ENCODE measurements around the gene SLC38A10. TPM values are rescaled to one million over a fixed set of nuclear protein-coding genes. Genes with fewer than 3 reads are reported as not detected.

The SLC38A10 gene
- total RNA-seq, 3 donors from 2014 or later (not counting 1 experiment from before 2014, with no cell fraction given): 72.2 to 104 (median 90.5) TPM

GRCh38 chr17:81245665-81246342, 49.3 kb downstream of the SLC38A10 start:
- H3K36me3 ChIP-seq (ENCODE audit: control insufficient read depth, insufficient read depth, low read length): peaks cover 13% of the 10 kb centered on the region
- H3K36me3 Mint-ChIP-seq: no peaks in the 10 kb centered on the region
- ATAC-seq: no peak

GRCh38 chr17:81245024-81245664, 50.0 kb downstream of the SLC38A10 start:
- Histone ChIP-seq H3K9me3 (ENCODE audit: control insufficient read depth, insufficient read depth, low read length) (no peaks in the 10 kb centered on the region), H3K36me3 (ENCODE audit: control insufficient read depth, insufficient read depth, low read length) (peaks cover 8% of the 10 kb centered on the region), H3K4me1 (ENCODE audit: control insufficient read depth, insufficient read depth, low read length) (peaks cover 22% of the 10 kb centered on the region), H3K4me3 (ENCODE audit: low read length) (no peak overlapping the region), H3K27me3 (ENCODE audit: control insufficient read depth, insufficient read depth, low read length) (no peaks in the 10 kb centered on the region), H3K27ac (ENCODE audit: low read length) (no peak overlapping the region)
- no peak for TF ChIP-seq CTCF (IDR thresholded peaks at IDR 0.05)
- 84% methylated on average over 25 of the region's 25 CpGs for WGBS (ENCODE audit: insufficient coverage)
- Mint-ChIP-seq H3K27ac (no peak overlapping the region), H3K4me3 (peak overlapping the region; percentile 2), H3K4me1 (peaks cover 18 to 19% of the 10 kb centered on the region in 2 donors), H3K9me3 (no peaks in the 10 kb centered on the region), H3K36me3 (no peaks in the 10 kb centered on the region), H3K27me3 (ENCODE audit: low read depth in 2 of 2) (no peaks in the 10 kb centered on the region)
- intact Hi-C loops (cut with micrococcal nuclease): loop anchor here (10.0 kb wide), 1 partner anchor 210 kb away; the partner anchor contains the start of gene BAIAP2
- ATAC-seq (no peak), DNase-seq (no peak)

More at GRCh38 chr17:81245665-81246342, 49.3 kb downstream of the SLC38A10 start:
- H3K27ac Mint-ChIP-seq: no peak overlapping the region
- Histone ChIP-seq H3K27ac (ENCODE audit: low read length) (no peak overlapping the region), H3K27me3 (ENCODE audit: control insufficient read depth, insufficient read depth, low read length) (no peaks in the 10 kb centered on the region), H3K4me1 (ENCODE audit: control insufficient read depth, insufficient read depth, low read length) (peaks cover 17% of the 10 kb centered on the region), H3K9me3 (ENCODE audit: control insufficient read depth, insufficient read depth, low read length) (no peaks in the 10 kb centered on the region), H3K4me3 (ENCODE audit: low read length) (no peak overlapping the region)
- DNase-seq: no peak
- H3K9me3 Mint-ChIP-seq: no peaks in the 10 kb centered on the region
- TF ChIP-seq CTCF (IDR thresholded peaks at IDR 0.05): no peak
- WGBS (ENCODE audit: insufficient coverage): 96% methylated on average over 37 of the region's 37 CpGs
- intact Hi-C loops (cut with micrococcal nuclease): loop anchor here (10.0 kb wide), 1 partner anchor 211 kb away; the partner anchor contains the start of gene BAIAP2
- H3K4me1 Mint-ChIP-seq: peaks cover 20% of the 10 kb centered on the region in 2 donors
- no peak overlapping the region for H3K4me3 Mint-ChIP-seq
- no peaks in the 10 kb centered on the region for H3K27me3 Mint-ChIP-seq (ENCODE audit: low read depth in 2 of 2)

GRCh38 chr17:81244358-81245023, 50.6 kb downstream of the SLC38A10 start:
- ATAC-seq (no peak), DNase-seq (no peak)
- H3K36me3 Mint-ChIP-seq: no peaks in the 10 kb centered on the region

More at GRCh38 chr17:81244358-81245023, 50.6 kb downstream of the SLC38A10 start:
- intact Hi-C loops (cut with micrococcal nuclease): loop anchor here (10.0 kb wide), 1 partner anchor 210 kb away; the partner anchor contains the start of gene BAIAP2
- no peaks in the 10 kb centered on the region for H3K9me3 ChIP-seq (ENCODE audit: control insufficient read depth, insufficient read depth, low read length)
- peaks cover 18 to 19% of the 10 kb centered on the region in 2 donors for H3K4me1 Mint-ChIP-seq
- H3K4me3 Mint-ChIP-seq: peak overlapping the region; percentile 2
- TF ChIP-seq CTCF (IDR thresholded peaks at IDR 0.05): no peak
- no peaks in the 10 kb centered on the region for H3K9me3 Mint-ChIP-seq
- WGBS (ENCODE audit: insufficient coverage): 87% methylated on average over 24 of the region's 24 CpGs
- H3K36me3 ChIP-seq (ENCODE audit: control insufficient read depth, insufficient read depth, low read length): peaks cover 2% of the 10 kb centered on the region
- H3K27me3 ChIP-seq (ENCODE audit: control insufficient read depth, insufficient read depth, low read length): no peaks in the 10 kb centered on the region
- peaks cover 28% of the 10 kb centered on the region for H3K4me1 ChIP-seq (ENCODE audit: control insufficient read depth, insufficient read depth, low read length)
- no peak overlapping the region for H3K27ac ChIP-seq (ENCODE audit: low read length)
- H3K27me3 Mint-ChIP-seq (ENCODE audit: low read depth in 2 of 2): no peaks in the 10 kb centered on the region
- no peak overlapping the region for H3K27ac Mint-ChIP-seq
- H3K4me3 ChIP-seq (ENCODE audit: low read length): no peak overlapping the region

All from natural killer cell (primary cell).